ENCODE data around the gene NTRK3.

GRCh38 chr15:87944050-87944449 is 312.5 kb downstream of the NTRK3 start:
- TF ChIP-seq EP300 (IDR thresholded peaks at IDR 0.05) = no peak
- TF ChIP-seq, protein P1, sequence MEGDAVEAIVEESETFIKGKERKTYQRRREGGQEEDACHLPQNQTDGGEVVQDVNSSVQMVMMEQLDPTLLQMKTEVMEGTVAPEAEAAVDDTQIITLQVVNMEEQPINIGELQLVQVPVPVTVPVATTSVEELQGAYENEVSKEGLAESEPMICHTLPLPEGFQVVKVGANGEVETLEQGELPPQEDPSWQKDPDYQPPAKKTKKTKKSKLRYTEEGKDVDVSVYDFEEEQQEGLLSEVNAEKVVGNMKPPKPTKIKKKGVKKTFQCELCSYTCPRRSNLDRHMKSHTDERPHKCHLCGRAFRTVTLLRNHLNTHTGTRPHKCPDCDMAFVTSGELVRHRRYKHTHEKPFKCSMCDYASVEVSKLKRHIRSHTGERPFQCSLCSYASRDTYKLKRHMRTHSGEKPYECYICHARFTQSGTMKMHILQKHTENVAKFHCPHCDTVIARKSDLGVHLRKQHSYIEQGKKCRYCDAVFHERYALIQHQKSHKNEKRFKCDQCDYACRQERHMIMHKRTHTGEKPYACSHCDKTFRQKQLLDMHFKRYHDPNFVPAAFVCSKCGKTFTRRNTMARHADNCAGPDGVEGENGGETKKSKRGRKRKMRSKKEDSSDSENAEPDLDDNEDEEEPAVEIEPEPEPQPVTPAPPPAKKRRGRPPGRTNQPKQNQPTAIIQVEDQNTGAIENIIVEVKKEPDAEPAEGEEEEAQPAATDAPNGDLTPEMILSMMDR (IDR thresholded peaks at IDR 0.05) = no peak

Data from suprapubic skin (tissue), 3 donors.